A673 (cell line): ENCODE results near the gene CNOT6L.

ENCODE experiments used
- EZH2 ChIP-seq: fragments of 200-600 bp; sonication (generic); IDR thresholded peaks from 2 replicates; pipeline ENCODE4 v1.6.1; 2017; ENCODE audit warnings: borderline replicate concordance, low read depth, mild to moderate bottlenecking, mixed read lengths, antibody characterized with exemption, low read length; ENCODE audit not compliant: poor library complexity, severe bottlenecking
- TF ChIP-seq, protein P1 (sequence below): fragments of 300-800, 200-600 bp; sonication (generic); conservative IDR thresholded peaks from 2 replicates; pipeline ENCODE4 v1.5.1; 2017; ENCODE audit warnings: low read depth, mild to moderate bottlenecking, antibody characterized with exemption, low read length, moderate library complexity, mixed read lengths

DNA sequence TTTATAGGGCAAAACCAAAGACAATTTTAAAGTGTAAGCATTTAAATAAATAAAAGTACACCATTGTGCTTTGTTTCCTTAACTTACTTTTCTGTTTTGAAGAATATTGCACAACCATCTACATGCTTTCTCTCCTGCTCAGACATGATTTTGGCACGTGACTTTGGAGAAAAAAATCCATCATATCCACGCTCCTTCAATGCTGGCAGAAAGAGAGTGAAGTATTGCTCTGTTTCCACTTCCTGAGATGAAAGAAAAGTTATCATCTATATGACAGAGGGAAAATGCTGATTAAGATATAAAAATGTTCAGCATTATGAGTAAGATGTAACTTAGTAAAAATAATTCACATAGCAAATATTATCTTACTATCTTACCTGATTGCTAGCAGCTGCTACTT, 77.1 kb downstream of the CNOT6L start:
- TF ChIP-seq, protein P1, sequence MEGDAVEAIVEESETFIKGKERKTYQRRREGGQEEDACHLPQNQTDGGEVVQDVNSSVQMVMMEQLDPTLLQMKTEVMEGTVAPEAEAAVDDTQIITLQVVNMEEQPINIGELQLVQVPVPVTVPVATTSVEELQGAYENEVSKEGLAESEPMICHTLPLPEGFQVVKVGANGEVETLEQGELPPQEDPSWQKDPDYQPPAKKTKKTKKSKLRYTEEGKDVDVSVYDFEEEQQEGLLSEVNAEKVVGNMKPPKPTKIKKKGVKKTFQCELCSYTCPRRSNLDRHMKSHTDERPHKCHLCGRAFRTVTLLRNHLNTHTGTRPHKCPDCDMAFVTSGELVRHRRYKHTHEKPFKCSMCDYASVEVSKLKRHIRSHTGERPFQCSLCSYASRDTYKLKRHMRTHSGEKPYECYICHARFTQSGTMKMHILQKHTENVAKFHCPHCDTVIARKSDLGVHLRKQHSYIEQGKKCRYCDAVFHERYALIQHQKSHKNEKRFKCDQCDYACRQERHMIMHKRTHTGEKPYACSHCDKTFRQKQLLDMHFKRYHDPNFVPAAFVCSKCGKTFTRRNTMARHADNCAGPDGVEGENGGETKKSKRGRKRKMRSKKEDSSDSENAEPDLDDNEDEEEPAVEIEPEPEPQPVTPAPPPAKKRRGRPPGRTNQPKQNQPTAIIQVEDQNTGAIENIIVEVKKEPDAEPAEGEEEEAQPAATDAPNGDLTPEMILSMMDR: no peak
- no peak for TF ChIP-seq EZH2
